T follicular helper cell (primary cell): Measurements from ENCODE around the gene POFUT2.

Source experiments
- DNase-seq: peaks from one replicate; pipeline ENCODE4 v3.0.0-alpha.2; 2020; ENCODE audit warnings: low read depth

Gene POFUT2

DNA sequence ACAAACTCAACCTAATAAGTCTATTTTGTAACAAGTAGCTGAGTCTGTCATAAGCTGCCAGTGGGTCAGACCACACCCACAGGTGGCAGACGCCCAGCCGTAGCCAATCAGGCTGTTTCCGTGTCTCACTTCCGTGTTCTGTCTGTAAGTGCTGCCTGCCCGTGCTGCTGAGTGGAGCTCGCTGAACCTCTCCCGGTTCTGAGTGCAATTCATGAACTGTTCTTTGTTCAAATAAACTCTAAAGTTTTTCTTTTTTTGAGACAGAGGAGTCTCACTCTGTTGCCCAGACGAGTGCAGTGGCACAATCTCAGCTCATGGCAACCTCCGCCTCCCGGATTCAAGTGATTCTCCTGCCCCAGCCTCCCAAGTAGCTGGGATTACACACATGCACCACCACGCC is 25.1 kb downstream of the POFUT2 start:
- no peak for DNase-seq

DNA sequence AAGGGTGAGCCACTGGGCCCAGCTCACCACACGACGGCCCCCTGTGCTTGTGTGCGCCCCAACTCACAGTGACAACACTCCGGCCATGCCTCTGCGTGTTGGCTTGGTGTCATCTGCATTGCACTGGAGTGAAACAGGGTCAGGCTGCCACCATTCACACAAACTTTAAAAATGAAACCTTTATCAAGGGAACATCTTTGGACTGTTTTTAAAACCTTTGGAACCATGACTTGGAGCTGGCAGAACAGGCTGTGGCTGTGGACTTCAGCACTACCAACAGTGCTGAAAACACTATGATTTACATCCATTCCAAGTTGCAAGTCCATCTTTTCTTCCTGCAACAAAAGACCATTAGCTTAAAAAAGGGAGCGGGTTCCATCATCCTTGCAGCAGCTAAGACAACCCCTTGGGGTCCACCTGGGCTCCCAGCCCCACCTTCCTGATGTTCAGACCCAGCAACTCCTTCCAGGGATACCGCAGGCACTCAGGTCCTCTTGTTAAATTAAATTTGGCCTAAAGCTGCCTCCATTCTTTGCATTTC is 25.6 kb downstream of the POFUT2 start:
- DNase-seq: no peak

DNA sequence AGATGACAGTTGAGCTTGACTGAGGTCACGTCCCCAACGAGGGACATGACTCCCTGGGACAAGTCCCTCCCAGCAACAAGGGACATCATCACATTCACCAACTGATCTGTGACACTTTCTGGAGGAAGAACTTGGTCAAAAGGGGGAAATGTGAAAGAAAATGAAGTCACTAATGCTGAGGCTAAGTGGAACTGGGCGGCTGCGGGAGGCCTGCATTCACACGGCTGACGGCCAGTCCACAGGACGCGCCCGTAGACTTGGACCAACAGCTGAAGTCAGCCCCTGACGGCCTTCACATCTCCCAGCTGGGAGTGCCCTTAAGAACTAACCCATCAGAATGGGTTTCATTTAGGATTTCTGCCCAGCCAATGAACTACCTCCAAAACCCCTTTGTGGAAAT is 26.6 kb downstream of the POFUT2 start:
- DNase-seq: no peak

DNA sequence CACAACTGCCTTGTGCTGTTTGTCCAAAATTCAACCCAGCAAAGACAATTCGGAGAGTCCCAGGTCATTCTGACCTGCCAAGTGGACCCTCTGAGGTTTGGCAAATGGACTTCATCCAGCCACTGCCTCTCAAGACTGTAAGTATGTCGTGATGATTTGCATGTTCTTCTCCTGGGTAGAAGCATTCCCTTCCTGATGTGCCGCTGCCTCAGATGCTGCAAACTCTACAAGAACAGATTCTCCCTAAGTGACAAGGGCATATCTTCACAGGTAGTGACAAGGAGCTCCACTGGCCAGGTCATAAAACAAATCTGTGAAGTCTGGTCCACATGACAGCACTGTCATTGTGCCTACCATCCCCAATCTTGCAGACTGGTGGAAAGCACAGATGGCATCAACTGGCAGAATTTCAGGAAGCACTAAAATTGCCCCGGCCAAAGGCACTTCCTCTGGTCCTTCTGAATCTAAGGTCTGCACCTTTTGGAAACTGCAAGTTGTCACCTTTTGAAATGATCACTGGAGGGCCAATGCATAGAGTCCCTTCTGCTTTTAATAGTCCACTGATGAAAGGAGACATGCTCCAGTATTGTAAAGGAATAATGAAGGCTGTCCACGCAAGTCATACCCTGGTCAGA is 27.4 kb downstream of the POFUT2 start:
- no peak for DNase-seq

DNA sequence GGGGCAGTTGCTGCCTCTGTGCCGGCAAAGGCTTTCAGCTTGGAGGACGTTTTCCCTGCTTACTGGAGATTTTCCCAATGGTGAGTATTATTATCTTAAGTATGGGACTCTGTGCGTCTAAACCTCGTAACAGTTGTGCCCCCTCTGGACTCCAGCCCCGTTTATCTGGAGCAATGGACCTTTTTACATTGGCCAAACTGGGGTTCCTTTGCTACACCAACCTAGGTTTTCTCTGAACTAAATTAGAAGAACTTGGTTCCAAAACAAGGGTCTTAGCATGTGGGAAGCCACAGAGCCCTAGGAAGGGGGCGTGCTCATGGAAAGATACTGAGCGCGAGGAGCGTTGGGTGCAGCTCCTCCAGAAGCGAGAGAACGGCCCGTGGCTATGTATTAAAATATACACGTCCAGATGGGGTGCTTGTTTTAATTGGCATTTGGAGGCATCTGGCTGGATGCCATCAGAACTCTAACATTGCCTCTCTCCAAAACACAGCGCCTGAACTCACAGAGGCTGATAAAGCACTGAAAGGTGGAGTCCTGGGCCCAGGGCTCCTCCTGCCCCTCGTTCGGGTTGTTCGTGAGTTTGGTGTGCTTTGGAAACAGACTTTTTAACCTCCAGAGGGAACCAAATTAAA is 28.4 kb downstream of the POFUT2 start:
- no peak for DNase-seq

- DNase-seq: no peak
These were observed 29.2 kb downstream of the POFUT2 start for GRCh38 chr21:45258466-45258865.

- DNase-seq: no peak
These were observed 29.9 kb downstream of the POFUT2 start for GRCh38 chr21:45257673-45258341.

GRCh38 chr21:45256912-45257672 is 30.6 kb downstream of the POFUT2 start:
- no peak for DNase-seq

DNA sequence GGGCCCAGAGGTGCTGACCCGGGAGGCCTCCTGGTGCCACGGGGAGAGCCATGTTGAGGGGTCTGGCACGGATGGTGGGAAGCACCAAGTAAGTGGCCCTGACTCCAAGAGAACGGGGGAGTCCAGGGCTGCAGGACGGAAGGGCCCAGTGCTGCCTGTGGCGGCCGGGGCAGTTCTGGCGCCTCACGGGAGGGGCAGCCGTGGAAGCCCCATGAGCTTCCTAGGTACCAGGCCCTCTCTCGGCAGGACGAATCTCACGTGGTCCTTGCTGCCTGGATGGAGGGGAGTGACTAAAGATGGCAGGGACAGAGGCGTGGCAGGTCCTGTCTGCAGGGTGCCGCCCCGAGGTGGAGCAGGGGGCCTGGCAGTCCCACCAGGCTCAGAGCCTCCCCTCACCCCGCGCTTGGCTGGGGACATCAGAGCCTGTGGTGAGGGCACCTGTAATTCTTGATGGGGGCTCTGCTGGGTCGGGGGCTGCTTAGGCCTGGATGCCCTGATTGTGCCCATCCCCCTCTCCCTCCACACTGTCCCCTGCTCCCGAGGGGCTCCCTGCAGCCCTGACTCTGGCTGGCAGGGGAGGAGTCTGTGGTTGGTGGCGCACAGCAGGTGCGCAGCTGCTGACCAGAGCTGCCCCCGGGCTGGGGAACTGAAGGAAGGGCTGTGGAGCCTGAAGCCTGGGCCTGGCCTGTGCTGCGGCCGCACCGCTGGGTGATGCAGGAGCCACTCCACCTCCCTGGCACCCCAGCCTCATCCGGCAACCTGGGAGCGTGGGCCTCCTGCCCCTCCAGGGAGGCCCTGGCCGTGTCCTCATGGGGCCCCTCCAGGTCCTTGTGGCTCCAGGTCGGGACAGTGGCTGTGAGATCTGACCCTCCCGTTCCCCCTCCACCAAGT is 31.4 kb downstream of the POFUT2 start:
- DNase-seq: no peak

- no peak for DNase-seq
These were observed 32.2 kb downstream of the POFUT2 start for GRCh38 chr21:45255381-45256020.

DNA sequence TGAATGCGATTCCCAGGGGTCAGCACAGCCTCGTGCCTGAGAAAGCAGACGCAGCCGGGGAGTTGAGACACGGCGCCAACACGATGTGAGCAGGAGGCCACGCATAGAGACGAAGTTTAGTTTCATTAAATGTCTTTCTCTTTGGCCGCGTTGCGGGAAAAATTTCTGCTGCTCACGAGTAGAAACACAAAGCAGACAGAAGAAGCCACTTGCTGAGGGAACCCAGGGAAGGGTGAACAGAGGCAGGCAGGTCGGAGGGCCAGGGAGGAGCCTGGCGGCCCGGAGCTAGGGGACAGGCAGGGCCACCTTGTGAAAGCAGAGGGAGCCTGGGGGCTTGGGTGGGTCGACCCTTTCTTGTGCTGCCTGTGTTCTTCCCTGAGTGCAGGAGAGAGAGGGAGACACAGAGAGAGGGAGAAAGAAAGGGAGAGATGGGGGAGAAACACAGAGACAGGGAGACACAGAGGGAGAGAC is 33.2 kb downstream of the POFUT2 start:
- DNase-seq: no peak

DNA sequence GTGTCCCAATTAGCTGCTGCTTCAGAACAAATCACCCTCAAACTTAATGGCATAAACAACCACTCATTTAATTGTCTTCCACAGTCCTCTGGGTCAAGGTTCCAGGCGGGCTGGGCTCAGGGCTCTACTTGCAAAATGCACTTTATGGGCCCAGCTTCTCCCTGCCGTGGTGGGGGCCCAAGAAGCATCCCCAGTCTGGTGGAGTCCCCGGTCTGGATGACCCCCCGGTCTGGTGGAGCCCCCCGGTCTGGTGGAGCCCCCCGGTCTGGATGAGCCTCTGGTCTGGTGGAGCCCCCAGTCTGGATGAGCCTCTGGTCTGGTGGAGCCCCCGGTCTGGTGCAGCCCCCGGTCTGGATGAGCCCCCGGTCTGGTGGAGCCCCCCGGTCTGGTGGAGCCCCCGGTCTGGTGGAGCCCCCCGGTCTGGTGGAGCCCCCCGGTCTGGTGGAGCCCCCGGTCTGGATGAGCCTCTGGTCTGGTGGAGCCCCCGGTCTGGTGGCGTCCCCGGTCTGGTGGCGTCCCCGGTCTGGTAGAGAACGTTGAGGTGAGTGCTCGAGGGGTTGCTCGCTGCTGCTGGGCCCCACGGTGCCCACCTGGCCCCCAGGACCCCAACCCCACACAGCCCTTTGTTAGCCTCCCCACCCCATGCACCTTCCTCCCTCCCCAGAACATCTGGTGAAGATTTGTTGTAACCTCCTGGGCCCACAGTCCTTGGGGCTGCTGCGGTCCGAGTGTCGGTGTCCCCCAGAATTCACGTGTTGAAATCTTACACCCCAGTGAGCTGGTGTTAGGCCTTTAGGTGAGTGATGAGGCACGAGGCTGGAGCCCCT is 33.8 kb downstream of the POFUT2 start:
- no peak for DNase-seq

DNA sequence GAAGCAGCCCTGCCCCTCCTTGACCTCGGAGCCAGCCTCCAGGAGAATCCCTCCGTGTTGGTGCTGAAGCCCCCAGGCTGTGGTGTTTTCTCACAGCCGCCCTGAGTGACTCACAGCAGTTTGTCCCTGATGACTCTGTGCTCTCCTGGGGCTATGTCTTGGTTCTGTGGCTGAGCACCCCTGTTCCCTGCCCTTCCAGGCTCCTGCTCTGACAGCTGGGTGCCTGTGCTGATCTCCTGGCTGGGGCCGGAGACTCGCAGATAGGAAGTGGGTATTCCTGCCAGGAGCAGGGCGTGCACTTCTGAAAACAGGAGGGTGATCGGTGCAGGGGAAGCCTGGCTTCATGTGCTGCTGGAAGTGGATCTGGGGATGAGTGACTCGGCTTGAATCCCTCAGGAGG is 34.5 kb downstream of the POFUT2 start:
- no peak for DNase-seq

DNA sequence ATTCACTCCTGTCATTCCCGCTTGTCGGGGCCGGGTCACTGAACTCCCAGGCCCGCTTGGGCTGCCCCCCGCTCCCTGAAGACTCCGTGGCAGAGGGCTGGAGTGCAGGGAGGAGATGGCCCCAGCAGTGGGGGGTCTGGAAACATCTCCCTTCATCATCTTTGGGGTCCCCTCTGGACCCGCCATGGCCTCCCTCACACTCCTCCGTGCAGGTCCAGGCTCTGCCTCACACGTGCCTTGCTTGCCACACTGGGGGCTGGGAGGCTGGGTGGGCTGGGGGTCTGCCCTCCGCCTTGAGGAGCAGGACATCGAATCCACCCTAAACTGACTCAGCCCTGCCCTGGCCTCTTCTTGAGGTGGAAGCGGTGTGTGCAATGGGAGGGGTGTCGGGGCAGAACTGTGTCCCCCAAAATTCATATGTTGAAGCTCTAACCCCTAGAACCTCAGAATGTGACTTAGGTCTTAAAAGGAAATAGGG is 35.2 kb downstream of the POFUT2 start:
- no peak for DNase-seq

DNA sequence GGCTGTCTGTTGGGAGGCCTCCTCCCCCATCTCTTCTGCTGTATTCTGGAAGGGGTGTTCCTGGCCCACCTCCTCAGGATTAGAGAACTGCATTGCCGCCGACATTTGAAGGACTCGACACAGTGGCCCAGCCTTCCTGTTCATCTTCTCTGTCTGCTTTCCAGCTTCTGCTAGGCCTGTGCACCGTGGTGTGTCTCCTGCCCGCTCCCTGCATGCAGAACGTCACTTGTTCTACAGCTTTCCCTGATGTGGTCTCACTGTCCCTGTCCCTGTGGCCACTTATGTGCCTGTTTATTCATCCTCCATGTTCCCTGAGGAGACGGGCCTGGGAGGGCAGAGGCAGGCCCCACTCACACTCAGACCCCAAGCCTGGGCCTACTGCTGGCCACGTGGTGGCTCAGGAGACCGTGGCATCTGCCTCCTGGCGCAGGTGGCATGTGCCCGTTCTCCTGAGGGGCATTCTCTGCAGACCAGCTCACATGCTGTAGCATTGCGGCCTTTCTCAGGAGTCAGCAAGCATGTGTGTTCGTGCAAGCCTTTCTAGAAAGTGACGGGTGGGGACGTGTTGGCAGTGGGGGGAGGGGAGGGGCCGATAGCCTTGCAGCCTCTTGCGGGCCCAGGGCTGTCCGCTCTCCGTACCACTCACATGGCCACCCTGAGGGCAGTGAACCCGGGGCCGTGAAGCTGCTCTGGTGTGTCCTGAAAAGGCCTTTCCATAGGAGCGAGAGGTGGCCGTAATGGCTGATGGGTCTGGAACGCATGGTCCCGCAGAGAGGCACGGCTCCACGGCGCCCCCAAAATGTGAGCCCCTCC is 35.9 kb downstream of the POFUT2 start:
- no peak for DNase-seq

- DNase-seq: no peak
These were observed 36.6 kb downstream of the POFUT2 start for GRCh38 chr21:45250914-45251634.

DNA sequence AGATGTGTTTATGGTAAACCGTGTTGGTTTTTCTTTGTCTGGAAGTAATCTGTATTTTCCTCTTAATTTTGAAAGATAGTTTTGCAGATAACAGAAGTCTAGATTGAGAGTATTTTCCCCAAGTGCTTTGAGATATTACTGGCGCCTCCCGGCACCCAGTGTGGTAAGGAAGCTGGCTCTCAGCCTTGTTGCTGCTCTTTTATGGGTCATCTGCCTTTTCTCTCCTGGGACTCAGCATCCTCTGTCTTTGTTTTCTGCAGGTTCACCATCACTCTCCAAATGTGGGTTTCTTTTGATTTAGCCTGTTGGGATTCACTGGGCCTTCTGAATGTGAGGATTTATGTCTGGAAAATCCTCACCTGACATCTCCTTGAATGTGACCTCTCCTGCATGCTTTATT is 37.4 kb downstream of the POFUT2 start:
- no peak for DNase-seq

DNA sequence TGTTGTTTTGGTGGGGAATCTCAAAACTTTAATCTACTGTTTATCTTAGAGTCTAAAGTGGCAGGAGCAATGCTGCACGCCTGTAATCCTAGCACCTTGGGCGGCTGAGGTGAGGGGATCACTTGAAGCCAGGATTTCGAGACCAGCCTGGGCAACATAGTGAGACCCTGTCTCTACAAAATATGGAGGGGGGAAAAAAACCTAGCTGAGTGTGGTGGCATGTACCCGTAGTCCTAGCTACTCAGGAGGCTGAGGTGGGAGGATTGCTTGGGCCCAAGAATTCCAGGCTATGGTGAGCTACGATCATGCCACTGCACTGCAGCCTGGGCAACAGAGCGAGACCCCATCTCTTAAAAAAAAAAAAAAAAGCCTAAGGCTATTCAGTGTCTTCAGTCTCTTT is 38.1 kb downstream of the POFUT2 start:
- DNase-seq: no peak
